Astrocyte of the spinal cord (primary cell): ENCODE measurements around the gene SPCS2.

Source experiments
- DNase-seq: peaks from one replicate; pipeline ENCODE4 v3.0.0; 2011; ENCODE audit warnings: low read depth, low spot score
- H3K4me3 ChIP-seq: 2 replicates; pipeline ENCODE4 v1.5.1; 2011; ENCODE audit warnings: low read depth, mild to moderate bottlenecking, low read length, moderate library complexity
- in situ Hi-C: cut with HindIII; loops from 2 replicates; pipeline ENCODE4 v1.10.0; 2017; ENCODE audit warnings: low sequenced_read_pairs
- TF ChIP-seq, protein P1 (sequence below): IDR thresholded peaks from 2 replicates; pipeline ENCODE4 v1.5.1; 2012; ENCODE audit warnings: low read depth, mild to moderate bottlenecking, low read length, inconsistent platforms

Gene SPCS2

DNA sequence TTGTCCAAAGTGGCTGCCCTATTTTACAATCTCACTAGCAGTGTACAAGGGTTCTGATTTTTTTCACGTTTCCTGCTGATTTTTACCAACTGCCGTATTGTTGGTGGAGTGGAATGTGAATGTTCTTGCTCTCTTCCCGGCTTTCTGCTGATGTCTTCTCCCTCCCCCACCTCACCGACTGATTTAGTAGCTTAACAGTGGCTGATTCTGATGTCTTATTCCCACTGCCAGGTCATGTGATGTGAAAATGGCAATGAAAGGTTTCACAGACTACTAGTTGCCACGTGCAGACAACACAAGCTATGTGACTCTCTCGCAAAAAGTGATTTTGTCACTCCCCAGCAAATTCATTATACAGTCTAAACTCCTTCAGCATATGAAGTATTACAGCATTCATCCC lies 22.4 kb downstream of the SPCS2 start:
- in situ Hi-C loops: no loop called here
- no peak overlapping the region for H3K4me3 ChIP-seq

GRCh38 chr11:74978041-74978440 lies 29.0 kb downstream of the SPCS2 start:
- DNase-seq: no peak
- in situ Hi-C loops: no loop called here
- no peak overlapping the region for H3K4me3 ChIP-seq
- TF ChIP-seq, protein P1, sequence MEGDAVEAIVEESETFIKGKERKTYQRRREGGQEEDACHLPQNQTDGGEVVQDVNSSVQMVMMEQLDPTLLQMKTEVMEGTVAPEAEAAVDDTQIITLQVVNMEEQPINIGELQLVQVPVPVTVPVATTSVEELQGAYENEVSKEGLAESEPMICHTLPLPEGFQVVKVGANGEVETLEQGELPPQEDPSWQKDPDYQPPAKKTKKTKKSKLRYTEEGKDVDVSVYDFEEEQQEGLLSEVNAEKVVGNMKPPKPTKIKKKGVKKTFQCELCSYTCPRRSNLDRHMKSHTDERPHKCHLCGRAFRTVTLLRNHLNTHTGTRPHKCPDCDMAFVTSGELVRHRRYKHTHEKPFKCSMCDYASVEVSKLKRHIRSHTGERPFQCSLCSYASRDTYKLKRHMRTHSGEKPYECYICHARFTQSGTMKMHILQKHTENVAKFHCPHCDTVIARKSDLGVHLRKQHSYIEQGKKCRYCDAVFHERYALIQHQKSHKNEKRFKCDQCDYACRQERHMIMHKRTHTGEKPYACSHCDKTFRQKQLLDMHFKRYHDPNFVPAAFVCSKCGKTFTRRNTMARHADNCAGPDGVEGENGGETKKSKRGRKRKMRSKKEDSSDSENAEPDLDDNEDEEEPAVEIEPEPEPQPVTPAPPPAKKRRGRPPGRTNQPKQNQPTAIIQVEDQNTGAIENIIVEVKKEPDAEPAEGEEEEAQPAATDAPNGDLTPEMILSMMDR: no peak

More for the DNA sequence above, 22.4 kb downstream of the SPCS2 start:
- DNase-seq: no peak
- TF ChIP-seq, protein P1: no peak

- no peak overlapping the region for H3K4me3 ChIP-seq
- no peak for DNase-seq
- in situ Hi-C loops: no loop called here
- TF ChIP-seq, protein P1: no peak
These were observed 31.6 kb downstream of the SPCS2 start for GRCh38 chr11:74980634-74981033.

DNA sequence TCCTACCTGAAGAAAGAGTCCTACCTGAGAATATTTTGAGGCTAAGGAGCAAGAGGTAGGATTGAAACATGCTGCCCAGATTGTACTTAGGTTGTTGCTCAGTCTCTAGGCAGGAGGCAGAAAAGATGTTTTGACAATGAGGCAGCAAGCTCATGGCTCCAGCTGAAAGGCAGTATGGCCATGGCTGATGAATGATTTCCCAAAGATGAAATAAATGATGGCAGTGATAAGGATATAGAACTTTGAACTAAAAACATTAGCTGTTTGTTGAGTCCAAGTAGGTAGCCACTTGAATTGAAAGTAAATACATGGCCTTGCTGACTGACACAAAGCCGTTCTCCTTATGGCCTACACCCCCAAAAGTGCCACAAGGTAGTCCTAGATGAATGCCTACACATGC lies 32.8 kb downstream of the SPCS2 start:
- TF ChIP-seq, protein P1: no peak
- no peak overlapping the region for H3K4me3 ChIP-seq
- in situ Hi-C loops: no loop called here

DNA sequence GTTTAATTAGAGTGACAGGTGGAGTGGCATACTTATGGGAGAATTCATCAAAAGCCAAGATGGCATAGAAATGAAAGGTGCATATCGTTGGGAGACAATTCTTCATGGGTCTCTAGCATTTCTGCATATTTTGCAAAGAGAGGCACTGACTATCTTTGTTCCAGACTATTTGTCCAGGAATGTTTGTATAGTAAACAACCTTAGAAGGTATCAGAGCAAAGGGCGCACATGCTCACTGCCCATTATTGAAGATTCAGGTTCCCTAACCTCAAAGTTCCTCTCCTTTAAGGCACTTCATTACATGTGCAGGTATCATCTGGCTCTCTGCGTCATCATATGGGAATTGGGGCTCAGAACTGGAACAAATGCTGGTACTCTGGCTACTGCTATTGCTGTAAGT lies 35.0 kb downstream of the SPCS2 start:
- no peak for DNase-seq
- in situ Hi-C loops: no loop called here
- TF ChIP-seq, protein P1: no peak
- H3K4me3 ChIP-seq: no peak overlapping the region

More for the DNA sequence above, 32.8 kb downstream of the SPCS2 start:
- no peak for DNase-seq

GRCh38 chr11:74984730-74985129 lies 35.7 kb downstream of the SPCS2 start:
- DNase-seq: no peak
- TF ChIP-seq, protein P1: no peak
- no peak overlapping the region for H3K4me3 ChIP-seq
- in situ Hi-C loops: no loop called here
